ENCODE data around the gene MIER2. TPM values are rescaled to one million over a fixed set of nuclear protein-coding genes. Genes with fewer than 3 reads are reported as not detected.
A peak's percentile ranks its signal among the peaks of the same experiment; 100 is the strongest.

Gene MIER2
- total RNA-seq, 1 donor: 14.8 TPM

- DNase-seq (ENCODE audit: insufficient read length, low spot score, missing footprints): peak; percentile 81
- Histone ChIP-seq H3K4me3 (ENCODE audit: insufficient read depth, low read length) (no peak overlapping the region), H3K9me3 (ENCODE audit: low read depth, low read length) (no peaks in the 10 kb centered on the region), H3K79me2 (ENCODE audit: insufficient read depth, low read length) (peaks cover 20% of the 10 kb centered on the region), H3K27ac (ENCODE audit: low read depth, low read length) (no peak overlapping the region), H3K4me2 (ENCODE audit: insufficient read depth, low read length) (no peak overlapping the region), H3K27me3 (ENCODE audit: insufficient read depth, low read length) (no peaks in the 10 kb centered on the region), H3K36me3 (ENCODE audit: insufficient read depth, low read length) (peaks cover 9% of the 10 kb centered on the region), H2AFZ (ENCODE audit: low read length) (no peak overlapping the region), H4K20me1 (ENCODE audit: insufficient read depth, low read length) (peaks cover 25% of the 10 kb centered on the region), H3K4me1 (ENCODE audit: insufficient read depth, low read length) (no peaks in the 10 kb centered on the region)
- TF ChIP-seq, protein P1, sequence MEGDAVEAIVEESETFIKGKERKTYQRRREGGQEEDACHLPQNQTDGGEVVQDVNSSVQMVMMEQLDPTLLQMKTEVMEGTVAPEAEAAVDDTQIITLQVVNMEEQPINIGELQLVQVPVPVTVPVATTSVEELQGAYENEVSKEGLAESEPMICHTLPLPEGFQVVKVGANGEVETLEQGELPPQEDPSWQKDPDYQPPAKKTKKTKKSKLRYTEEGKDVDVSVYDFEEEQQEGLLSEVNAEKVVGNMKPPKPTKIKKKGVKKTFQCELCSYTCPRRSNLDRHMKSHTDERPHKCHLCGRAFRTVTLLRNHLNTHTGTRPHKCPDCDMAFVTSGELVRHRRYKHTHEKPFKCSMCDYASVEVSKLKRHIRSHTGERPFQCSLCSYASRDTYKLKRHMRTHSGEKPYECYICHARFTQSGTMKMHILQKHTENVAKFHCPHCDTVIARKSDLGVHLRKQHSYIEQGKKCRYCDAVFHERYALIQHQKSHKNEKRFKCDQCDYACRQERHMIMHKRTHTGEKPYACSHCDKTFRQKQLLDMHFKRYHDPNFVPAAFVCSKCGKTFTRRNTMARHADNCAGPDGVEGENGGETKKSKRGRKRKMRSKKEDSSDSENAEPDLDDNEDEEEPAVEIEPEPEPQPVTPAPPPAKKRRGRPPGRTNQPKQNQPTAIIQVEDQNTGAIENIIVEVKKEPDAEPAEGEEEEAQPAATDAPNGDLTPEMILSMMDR (IDR thresholded peaks at IDR 0.05; ENCODE audit: extremely low read depth, low read depth, low read length): no peak
Observed at GRCh38 chr19:305240-306150, 39.1 kb downstream of the MIER2 start.

DNA sequence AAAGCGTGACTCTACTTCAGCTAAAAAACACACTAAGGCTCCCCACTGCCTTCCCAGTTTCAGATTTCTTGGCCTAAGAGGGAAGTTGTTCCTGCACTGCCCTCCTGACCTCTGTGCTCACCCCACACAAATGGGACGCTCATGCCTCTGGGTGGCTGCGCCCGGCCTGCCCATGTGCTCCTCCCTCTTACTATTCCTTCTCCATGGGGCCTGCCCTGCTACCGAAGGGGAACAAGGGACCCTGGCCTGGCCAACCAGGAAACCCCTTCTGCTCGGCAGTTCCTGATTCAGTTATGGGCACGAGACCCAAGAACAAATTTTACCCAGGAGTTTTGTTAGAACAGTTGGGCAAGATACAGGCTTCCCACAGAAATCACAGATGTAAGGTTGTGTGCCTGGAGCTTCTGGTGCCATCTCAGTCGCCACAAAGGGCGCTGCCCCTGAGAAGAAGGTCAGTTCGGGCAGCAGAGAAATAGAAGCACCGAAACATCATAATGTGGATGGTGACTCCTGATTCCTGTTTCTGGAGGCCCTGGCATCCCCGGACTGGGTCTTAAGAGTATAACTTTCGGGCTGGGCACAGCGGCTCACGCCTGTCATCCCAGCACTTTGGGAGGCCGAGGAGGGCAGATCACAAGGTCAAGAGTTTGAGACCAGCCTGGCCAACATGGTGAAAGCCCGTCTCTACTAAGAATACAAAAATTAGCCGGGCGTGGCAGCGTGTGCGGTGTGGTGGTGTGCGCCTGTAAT, 47.9 kb downstream of the MIER2 start:
- H3K27ac ChIP-seq (ENCODE audit: low read depth, low read length): no peak overlapping the region
- H3K27me3 ChIP-seq (ENCODE audit: insufficient read depth, low read length): peaks cover 36% of the 10 kb centered on the region
- H3K4me3 ChIP-seq (ENCODE audit: insufficient read depth, low read length): no peak overlapping the region
- no peaks in the 10 kb centered on the region for H3K9me3 ChIP-seq (ENCODE audit: low read depth, low read length)
- H4K20me1 ChIP-seq (ENCODE audit: insufficient read depth, low read length): peaks cover 19% of the 10 kb centered on the region
- peak; percentile 44 for DNase-seq (ENCODE audit: insufficient read length, low spot score, missing footprints)
- no peak overlapping the region for H3K4me2 ChIP-seq (ENCODE audit: insufficient read depth, low read length)
- H3K36me3 ChIP-seq (ENCODE audit: insufficient read depth, low read length): no peaks in the 10 kb centered on the region
- H3K4me1 ChIP-seq (ENCODE audit: insufficient read depth, low read length): peaks cover 11% of the 10 kb centered on the region
- TF ChIP-seq, protein P1 (IDR thresholded peaks at IDR 0.05; ENCODE audit: extremely low read depth, low read depth, low read length): no peak
- no peak overlapping the region for H2AFZ ChIP-seq (ENCODE audit: low read length)
- no peaks in the 10 kb centered on the region for H3K79me2 ChIP-seq (ENCODE audit: insufficient read depth, low read length)

GRCh38 chr19:295687-296370, 48.8 kb downstream of the MIER2 start:
- no peaks in the 10 kb centered on the region for H3K79me2 ChIP-seq (ENCODE audit: insufficient read depth, low read length)
- TF ChIP-seq, protein P1 (IDR thresholded peaks at IDR 0.05; ENCODE audit: extremely low read depth, low read depth, low read length): no peak
- H3K4me1 ChIP-seq (ENCODE audit: insufficient read depth, low read length): peaks cover 11% of the 10 kb centered on the region
- H4K20me1 ChIP-seq (ENCODE audit: insufficient read depth, low read length): peaks cover 19% of the 10 kb centered on the region
- DNase-seq (ENCODE audit: insufficient read length, low spot score, missing footprints): peak; percentile 81
- no peak overlapping the region for H3K4me2 ChIP-seq (ENCODE audit: insufficient read depth, low read length)
- no peaks in the 10 kb centered on the region for H3K36me3 ChIP-seq (ENCODE audit: insufficient read depth, low read length)
- H3K27ac ChIP-seq (ENCODE audit: low read depth, low read length): no peak overlapping the region
- no peak overlapping the region for H2AFZ ChIP-seq (ENCODE audit: low read length)
- H3K4me3 ChIP-seq (ENCODE audit: insufficient read depth, low read length): no peak overlapping the region
- H3K27me3 ChIP-seq (ENCODE audit: insufficient read depth, low read length): peaks cover 37% of the 10 kb centered on the region
- no peaks in the 10 kb centered on the region for H3K9me3 ChIP-seq (ENCODE audit: low read depth, low read length)
